HEK293T (cell line): ENCODE data around the gene SLC25A29.

Experiments used
- CTCF ChIA-PET: fragments of 350-600 bp; formaldehyde crosslinking; extraction: SDS; loops from one replicate; lab custom pipeline; 2021; ENCODE audit warnings: antibody characterized with exemption, inconsistent platforms; lab: Yijun Ruan, JAX
- POLR2A ChIA-PET: fragments of 350-600 bp; formaldehyde crosslinking; extraction: SDS; loops from one replicate; lab custom pipeline; 2020; ENCODE audit warnings: antibody characterized with exemption, inconsistent platforms; lab: Yijun Ruan, JAX
- DNase-seq: peaks from one replicate; pipeline ENCODE4 v3.0.0; 2012; ENCODE audit warnings: mixed read lengths; ENCODE audit errors: extremely low spot score
- ARNT ChIP-seq: fragments of 450-650 bp; IDR thresholded peaks from 2 replicates; pipeline ENCODE4 v1.6.1; 2017; ENCODE audit warnings: mild to moderate bottlenecking
- BHLHE40 ChIP-seq: fragments of 450-650 bp; IDR thresholded peaks from 2 replicates; pipeline ENCODE4 v1.6.1; 2016; ENCODE audit warnings: mild to moderate bottlenecking, moderate library complexity, borderline replicate concordance
- CTBP1 ChIP-seq: fragments of 450-650 bp; IDR thresholded peaks from 2 replicates; pipeline ENCODE4 v1.6.1; 2016; ENCODE audit warnings: borderline replicate concordance
- ELF4 ChIP-seq: fragments of 450-650 bp; IDR thresholded peaks from 2 replicates; pipeline ENCODE4 v1.6.1; 2017; ENCODE audit warnings: antibody characterized with exemption
- FOXA1 ChIP-seq: fragments of 450-650 bp; IDR thresholded peaks from 2 replicates; pipeline ENCODE4 v1.6.1; 2016; ENCODE audit warnings: mild to moderate bottlenecking
- FOXK2 ChIP-seq: fragments of 450-650 bp; IDR thresholded peaks from 2 replicates; pipeline ENCODE4 v1.6.1; 2016; ENCODE audit warnings: mild to moderate bottlenecking
- FOXM1 ChIP-seq: fragments of 450-650 bp; IDR thresholded peaks from 2 replicates; pipeline ENCODE4 v1.6.1; 2017; ENCODE audit warnings: mild to moderate bottlenecking, borderline replicate concordance
- HDGF ChIP-seq: fragments of 450-650 bp; IDR thresholded peaks from 2 replicates; pipeline ENCODE4 v1.6.1; 2017; ENCODE audit warnings: antibody characterized with exemption, borderline replicate concordance
- L3MBTL2 ChIP-seq: fragments of 450-650 bp; conservative IDR thresholded peaks from 2 replicates; pipeline ENCODE4 v1.6.1; 2016; ENCODE audit warnings: mild to moderate bottlenecking
- LEF1 ChIP-seq: fragments of 450-650 bp; IDR thresholded peaks from 2 replicates; pipeline ENCODE4 v1.6.1; 2017; ENCODE audit warnings: mild to moderate bottlenecking, borderline replicate concordance
- NFRKB ChIP-seq: fragments of 450-650 bp; IDR thresholded peaks from 2 replicates; pipeline ENCODE4 v1.6.1; 2016; ENCODE audit warnings: mild to moderate bottlenecking, moderate library complexity
- SP1 ChIP-seq: fragments of 450-650 bp; IDR thresholded peaks from 2 replicates; pipeline ENCODE4 v1.6.1; 2017
- SUZ12 ChIP-seq: fragments of 450-650 bp; IDR thresholded peaks from 2 replicates; pipeline ENCODE4 v1.6.1; 2016; ENCODE audit warnings: mild to moderate bottlenecking
- TARDBP ChIP-seq: fragments of 450-650 bp; IDR thresholded peaks from 2 replicates; pipeline ENCODE4 v1.6.1; 2016
- ZNF384 ChIP-seq: fragments of 450-650 bp; IDR thresholded peaks from 2 replicates; pipeline ENCODE4 v1.6.1; 2016
- TF ChIP-seq, protein P1 (sequence below): fragments of 450-650 bp; IDR thresholded peaks from 2 replicates; pipeline ENCODE4 v1.6.1; 2016

Gene SLC25A29

DNA sequence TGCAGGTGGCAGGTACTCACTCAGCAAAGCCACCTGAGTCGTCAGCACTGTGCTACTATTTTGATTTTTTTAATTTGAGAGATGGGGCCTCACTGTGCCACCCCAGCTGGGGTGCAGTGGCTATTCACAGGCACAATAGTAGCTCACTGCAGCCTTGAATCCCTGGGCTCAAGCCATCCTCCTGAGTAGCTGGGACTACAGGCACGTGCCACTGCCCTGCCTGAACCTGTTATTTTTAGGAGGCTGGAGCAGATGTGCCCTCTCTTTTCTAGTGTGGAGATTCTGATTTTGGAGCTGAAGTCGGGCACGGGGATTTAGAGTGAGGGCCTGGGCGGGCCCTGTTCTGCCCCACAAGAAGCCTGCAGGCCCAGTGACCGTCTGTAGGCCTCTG, 34.2 kb upstream of the SLC25A29 start:
- TF ChIP-seq FOXK2 (no peak), CTBP1 (no peak), BHLHE40 (no peak), HDGF (no peak), FOXM1 (no peak)
- TF ChIP-seq, protein P1, sequence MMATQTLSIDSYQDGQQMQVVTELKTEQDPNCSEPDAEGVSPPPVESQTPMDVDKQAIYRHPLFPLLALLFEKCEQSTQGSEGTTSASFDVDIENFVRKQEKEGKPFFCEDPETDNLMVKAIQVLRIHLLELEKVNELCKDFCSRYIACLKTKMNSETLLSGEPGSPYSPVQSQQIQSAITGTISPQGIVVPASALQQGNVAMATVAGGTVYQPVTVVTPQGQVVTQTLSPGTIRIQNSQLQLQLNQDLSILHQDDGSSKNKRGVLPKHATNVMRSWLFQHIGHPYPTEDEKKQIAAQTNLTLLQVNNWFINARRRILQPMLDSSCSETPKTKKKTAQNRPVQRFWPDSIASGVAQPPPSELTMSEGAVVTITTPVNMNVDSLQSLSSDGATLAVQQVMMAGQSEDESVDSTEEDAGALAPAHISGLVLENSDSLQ = no peak
- ChIA-PET POLR2A (interaction anchor here (1.0 kb wide), 1 partner anchor 35 kb away, joined by 4 read pairs; a partner anchor contains a TSS), CTCF (no interaction called here)
- no peak for DNase-seq

DNA sequence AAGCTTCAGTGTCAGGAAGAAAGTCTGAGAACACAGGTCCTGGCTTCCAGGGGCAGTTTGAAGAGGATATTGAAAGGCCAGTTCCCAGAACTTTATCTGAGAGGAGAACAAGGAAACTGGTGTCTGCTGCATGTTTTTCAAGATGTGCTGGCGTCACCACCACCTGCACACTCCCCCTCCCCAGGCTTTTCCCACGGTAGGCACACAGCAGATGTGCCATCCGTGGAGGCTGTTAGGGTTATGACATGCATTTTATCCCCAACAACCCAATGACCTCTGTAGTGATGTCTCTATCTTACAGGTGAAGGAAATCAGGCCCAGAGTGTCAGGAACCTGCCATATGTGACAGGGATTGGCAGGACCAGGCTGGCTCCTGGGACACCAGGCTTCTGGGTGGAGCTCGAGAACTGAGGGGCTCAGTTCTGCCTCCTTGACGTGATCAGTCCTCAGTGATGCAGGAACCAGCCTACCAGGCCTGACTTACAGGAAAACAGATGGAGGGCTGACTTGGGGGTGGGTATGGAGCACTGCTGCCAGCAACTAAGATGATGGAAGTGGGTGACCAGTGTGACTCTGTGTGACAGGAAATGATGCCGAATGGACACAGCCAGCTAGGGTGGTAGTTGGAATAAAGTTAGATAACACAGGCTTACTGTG, 33.6 kb upstream of the SLC25A29 start:
- ChIA-PET CTCF (no interaction called here), POLR2A (interaction anchor here (1.0 kb wide), 1 partner anchor 35 kb away, joined by 4 read pairs; a partner anchor contains a TSS)
- TF ChIP-seq TARDBP (no peak), ARNT (no peak), NFRKB (no peak), SP1 (no peak), L3MBTL2 (no peak), FOXK2 (no peak), ELF4 (no peak), CTBP1 (no peak), ZNF384 (no peak), FOXA1 (no peak), BHLHE40 (no peak), SUZ12 (no peak), FOXM1 (no peak), HDGF (no peak)
- TF ChIP-seq, protein P1 = no peak
- no peak for DNase-seq

DNA sequence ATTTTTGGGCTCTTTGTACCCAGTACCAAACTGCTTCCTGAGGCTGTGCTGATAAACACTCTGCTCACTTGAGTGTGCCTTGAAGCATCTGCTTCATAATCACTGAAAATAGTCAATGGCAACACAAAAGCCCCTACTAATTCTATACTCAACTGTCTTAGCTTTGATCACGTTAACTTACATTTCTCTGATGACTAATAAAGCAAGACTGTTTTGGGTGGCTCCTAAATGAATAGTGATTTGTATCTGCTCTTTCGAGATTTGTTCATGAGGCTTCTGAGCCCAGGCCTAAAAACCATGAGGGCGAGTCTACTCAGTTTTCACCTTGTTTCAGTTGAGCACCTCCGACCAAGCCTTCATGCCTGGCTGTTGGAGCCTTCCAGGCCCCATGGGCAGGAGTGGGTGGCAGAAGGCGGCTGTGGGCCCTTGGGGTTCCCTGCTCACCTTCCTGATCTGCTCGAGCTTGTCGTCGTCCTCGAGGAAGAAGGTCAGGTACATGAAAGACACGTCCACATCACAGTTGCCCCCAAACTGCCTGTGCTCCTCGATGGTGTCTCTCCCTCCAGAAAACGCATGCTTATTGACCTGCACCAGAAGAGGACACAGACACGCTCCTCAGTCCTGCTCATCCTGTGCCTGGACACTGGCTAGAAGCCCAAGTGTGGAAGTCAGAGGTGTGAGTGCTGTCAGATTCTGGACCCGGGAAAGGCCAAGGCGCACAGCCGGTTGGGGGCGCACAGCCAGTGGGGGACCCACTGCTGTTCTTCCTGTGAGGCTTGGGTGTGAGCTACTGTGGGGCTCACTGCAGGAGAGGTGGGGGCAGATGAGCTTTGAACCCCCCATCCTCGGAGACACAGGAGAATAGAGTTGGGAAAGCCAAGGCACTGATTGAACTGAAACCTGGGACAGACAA, 30.6 kb upstream of the SLC25A29 start:
- TF ChIP-seq SUZ12 = no peak
- no peak for TF ChIP-seq HDGF
- TF ChIP-seq FOXK2 = no peak
- TF ChIP-seq LEF1 = no peak
- no peak for TF ChIP-seq CTBP1
- no peak for TF ChIP-seq TARDBP
- no peak for TF ChIP-seq FOXM1
- no peak for TF ChIP-seq ELF4
- no peak for TF ChIP-seq BHLHE40
- TF ChIP-seq SP1 = no peak
- no peak for TF ChIP-seq ZNF384
- TF ChIP-seq ARNT = no peak
- TF ChIP-seq, protein P1 = no peak
- DNase-seq = no peak
- POLR2A ChIA-PET = no interaction called here
- CTCF ChIA-PET = no interaction called here

DNA sequence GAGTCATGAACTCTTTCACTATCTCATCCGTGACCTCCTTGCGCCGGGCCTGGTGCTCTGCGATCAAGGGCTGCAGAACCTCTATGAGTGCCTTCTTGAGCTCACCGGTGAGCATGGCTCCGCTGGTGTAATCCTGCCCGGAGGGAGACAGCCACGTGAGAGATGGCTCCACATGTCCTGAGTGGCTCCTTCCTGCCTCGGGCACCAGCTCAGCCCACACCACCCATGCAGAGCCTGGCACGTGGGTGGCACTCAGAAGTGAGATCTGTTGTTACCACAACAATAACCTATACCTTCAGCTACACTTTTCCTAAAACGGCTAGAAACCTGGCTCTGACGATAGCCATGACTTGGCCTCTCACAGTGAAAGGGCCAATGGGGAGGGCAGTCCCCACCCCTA, 28.7 kb upstream of the SLC25A29 start:
- TF ChIP-seq BHLHE40 (no peak), SP1 (no peak), HDGF (no peak), LEF1 (no peak), NFRKB (no peak), TARDBP (no peak)
- no peak for DNase-seq
- POLR2A ChIA-PET = no interaction called here
- CTCF ChIA-PET = no interaction called here

DNA sequence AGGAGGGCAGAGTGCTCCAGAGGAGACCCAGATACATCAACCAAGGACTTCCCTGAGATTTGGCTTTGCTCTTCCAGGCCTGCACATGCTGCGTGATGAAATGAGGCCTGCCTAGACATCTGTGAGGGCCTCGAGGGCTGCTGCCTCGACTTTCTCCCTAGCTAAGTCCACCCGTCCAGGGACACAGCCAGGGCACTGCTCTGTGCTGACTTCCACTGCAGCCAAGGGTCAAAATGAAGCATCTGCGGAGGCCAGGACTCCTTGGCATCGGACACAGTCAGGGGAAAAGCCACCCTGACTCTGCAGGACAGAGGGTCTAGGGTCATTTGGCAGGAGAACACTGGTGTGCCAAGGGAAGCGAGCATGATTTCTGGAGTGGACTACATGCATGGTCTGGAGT, 27.6 kb upstream of the SLC25A29 start:
- TF ChIP-seq CTBP1 = no peak
- no peak for TF ChIP-seq TARDBP
- no peak for TF ChIP-seq NFRKB
- TF ChIP-seq HDGF = no peak
- TF ChIP-seq BHLHE40 = no peak
- CTCF ChIA-PET = no interaction called here
- POLR2A ChIA-PET = no interaction called here
- DNase-seq = no peak

DNA sequence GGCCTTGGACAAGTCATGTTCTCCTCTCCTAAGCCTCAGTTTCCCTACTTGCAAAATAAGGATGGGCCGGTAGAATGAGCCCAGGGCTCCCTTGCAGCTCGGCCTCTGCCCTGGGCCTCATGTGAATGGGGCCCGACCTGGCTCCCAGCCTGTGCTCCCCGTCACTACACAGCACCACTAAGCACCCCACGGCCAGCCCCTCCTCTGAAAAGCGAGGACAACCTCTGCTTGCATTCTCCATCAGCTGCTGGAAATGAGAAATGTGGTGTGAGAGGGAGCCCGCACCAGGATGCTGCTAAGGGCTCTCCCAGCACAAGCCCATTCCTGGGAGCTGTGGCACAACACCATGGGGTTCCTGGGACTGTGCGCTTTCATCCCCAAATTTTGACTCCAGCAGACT, 27.1 kb upstream of the SLC25A29 start:
- TF ChIP-seq BHLHE40 (no peak), FOXA1 (no peak), ARNT (no peak), ELF4 (no peak), CTBP1 (no peak), SP1 (no peak), SUZ12 (no peak), FOXM1 (no peak), HDGF (no peak), FOXK2 (no peak), NFRKB (no peak), L3MBTL2 (no peak), ZNF384 (no peak), TARDBP (no peak), LEF1 (no peak)
- TF ChIP-seq, protein P1 = no peak
- no peak for DNase-seq
- ChIA-PET POLR2A (no interaction called here), CTCF (no interaction called here)
